Fibroblast of upper back skin (primary cell): ENCODE results near the gene NLRX1.
A peak's percentile ranks its signal among the peaks of the same experiment; 100 is the strongest.
"Not testable (repeated sequence)": the region's sequence is repeated elsewhere in the genome, so short reads cannot be mapped to it uniquely, and the experiment has no call there.

Source experiments
- DNase-seq: peaks from one replicate; pipeline ENCODE4 v3.0.0-alpha.2; 2013

NLRX1 gene

DNA sequence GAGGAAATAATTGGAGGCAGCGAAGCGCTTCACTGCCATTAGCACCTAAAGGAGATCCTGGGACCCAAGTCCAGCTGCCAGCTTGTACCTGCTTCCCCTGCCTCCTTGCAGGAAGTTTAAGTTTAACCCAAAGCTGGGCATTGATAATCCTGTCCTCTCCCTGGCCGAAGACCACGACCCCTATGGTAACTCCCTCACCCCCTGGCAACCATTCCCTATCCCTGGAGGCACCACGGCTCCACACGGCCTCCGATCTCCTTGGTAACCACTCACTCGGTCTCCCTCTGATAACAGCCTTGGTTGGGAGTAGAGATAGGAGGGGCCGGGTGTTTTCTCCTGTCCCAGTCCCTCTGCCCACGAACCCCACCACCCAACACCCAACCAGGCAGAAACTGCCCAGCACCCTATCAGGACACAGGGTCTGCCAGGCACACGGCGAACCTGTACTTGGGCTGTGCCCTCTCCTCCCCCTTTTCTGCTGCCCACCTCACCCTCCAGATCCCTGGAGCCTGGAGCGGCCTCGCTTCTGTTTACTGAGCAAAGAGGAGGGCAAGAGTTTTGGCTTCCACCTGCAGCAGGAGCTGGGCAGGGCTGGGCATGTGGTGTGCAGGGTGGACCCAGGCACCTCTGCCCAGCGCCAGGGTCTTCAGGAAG is 17.6 kb downstream of the NLRX1 start:
- no peak for DNase-seq

GRCh38 chr11:119187123-119187892 is 18.8 kb downstream of the NLRX1 start:
- no peak for DNase-seq

GRCh38 chr11:119188067-119188466 is 19.5 kb downstream of the NLRX1 start:
- DNase-seq: no peak

DNA sequence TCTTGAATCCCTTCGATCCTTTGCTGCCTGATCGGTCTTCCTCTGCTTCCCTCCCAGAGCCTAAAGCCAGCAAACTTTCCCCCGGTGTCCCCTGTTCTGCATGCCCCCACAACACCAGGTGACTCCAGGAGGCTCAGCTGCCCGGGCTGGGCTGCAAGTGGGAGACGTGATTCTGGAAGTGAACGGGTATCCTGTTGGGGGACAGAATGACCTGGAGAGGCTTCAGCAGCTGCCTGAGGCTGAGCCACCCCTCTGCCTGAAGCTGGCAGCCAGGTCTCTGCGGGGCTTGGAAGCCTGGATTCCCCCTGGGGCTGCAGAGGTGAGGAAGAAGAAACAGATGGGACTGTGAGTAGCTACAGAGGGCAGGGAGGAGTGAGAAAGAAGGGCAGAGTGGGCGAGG is 20.4 kb downstream of the NLRX1 start:
- no peak for DNase-seq

- DNase-seq: no peak
These were observed 20.9 kb downstream of the NLRX1 start for GRCh38 chr11:119189393-119189792.

GRCh38 chr11:119190531-119190930 is 22.0 kb downstream of the NLRX1 start:
- DNase-seq: no peak

GRCh38 chr11:119191265-119191664 is 22.7 kb downstream of the NLRX1 start:
- not testable (repeated sequence) for DNase-seq

DNA sequence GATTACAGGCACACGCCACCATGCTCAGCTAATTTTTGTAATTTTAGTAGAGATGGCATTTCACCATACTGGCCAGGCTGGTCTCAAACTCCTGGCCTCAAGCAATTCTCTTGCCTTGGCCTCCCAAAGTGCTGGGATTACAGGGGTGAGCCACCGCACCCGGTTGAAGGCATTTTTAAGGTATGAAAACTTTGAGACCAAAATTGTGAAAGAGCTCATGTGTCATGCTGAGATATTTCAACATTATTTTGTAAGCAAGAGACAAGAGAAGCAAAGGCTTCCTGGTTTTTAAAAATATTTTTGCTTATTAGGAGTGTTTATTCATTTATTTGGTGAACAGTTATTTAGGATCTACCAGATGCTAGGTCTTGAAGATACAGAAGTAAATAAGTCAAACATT is 23.6 kb downstream of the NLRX1 start:
- DNase-seq: no peak

- DNase-seq: no peak
These were observed 24.5 kb downstream of the NLRX1 start for GRCh38 chr11:119193001-119193400.

GRCh38 chr11:119193626-119194025 is 25.1 kb downstream of the NLRX1 start:
- DNase-seq: no peak

DNA sequence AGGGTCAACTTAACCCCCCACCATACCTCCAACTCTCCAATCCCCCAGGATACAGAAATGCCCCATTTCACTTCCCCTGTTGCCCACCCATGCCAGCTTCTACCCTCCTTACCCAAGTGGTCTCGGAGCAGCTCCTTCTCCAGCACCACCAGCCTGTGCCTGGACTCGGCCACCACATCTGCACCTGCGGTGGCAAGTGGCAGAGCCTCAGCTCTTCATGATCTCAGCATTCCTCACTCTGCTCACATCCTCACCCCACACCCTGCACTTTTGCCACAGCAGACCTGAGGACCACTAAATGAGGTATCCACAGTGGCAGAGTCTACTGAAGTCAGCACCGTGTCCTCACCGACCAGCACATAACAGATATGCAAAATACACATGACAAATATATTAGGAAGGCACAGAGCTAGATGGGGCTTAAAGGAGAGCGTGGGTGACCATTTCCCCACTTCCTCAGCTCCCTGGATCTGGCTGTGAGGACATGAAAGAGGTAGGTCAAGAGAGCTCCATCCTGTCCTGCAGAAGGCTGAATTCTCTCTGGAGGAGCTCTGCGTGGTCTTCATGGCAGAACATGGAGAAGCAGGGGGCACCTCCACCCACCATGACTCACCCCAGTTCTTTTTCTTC is 26.4 kb downstream of the NLRX1 start:
- no peak for DNase-seq

DNA sequence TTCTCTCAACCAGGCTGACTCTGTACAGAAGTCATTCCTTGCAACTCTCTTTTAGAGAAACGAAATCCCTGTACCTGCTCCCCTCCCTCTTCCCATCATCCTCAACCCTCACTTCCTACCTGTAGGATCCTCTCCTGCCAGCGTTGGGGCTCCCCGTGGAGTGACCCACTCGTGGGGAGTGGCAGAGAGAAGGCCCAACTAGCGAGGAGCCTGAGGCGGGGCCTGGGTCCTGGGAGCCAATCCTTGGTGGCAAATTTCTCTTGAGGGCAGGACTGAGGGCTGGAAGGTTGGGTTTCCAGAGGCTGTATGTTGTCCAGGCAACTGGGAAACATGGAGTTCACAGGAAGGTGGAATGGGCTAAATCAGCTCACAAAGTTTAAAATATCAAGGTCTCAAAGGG is 27.2 kb downstream of the NLRX1 start:
- peak; percentile 46 for DNase-seq

- DNase-seq: peak; percentile 82
These were observed 28.4 kb downstream of the NLRX1 start for GRCh38 chr11:119196833-119197483.

DNA sequence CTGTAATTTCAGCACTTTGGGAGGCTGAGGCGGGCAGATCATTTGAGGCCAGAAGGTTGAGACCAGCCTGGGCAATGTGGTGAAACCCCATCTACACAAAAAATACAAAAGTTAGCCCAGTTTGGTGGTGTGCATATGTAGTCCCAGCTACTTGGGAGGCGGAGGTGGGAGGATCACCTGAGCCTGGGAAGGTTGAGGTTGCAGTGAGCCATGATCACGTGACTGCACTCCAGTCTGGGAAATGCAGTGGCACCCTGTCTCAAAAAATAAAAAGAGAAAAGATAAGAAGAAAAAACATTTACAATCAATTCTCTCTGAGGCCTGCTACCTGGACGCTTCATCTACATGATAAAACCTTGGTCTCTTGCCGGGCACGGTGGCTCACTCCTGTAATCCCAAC is 30.4 kb downstream of the NLRX1 start:
- DNase-seq: no peak

- DNase-seq: not testable (repeated sequence)
These were observed 32.7 kb downstream of the NLRX1 start for GRCh38 chr11:119201236-119201635.

DNA sequence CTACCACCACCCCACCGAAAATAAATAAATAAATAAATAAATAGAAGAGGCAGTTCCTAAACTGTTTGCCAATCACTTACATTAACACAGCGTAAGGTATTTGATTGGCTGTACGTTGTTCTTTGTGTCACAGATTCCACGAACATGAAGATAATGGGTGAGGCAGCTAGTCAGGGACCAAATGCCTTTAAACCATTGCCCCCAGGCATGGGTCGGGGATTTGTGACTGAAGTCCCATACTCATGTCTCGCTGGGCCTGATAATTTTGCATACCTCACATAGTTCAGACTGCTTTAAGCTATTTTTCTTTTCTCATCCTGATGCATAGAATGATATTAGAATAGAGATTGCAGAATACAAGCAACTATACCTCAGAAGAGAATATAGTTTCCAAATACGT is 34.0 kb downstream of the NLRX1 start:
- no peak for DNase-seq

- DNase-seq: no peak
These were observed 35.5 kb downstream of the NLRX1 start for GRCh38 chr11:119204066-119204465.

- DNase-seq: no peak
These were observed 36.6 kb downstream of the NLRX1 start for GRCh38 chr11:119205080-119205479.

GRCh38 chr11:119205574-119206510 is 37.3 kb downstream of the NLRX1 start, which contains the start of gene CBL:
Gene CBL, plus strand, starts transcription at chr11:119206339. Its CDS starts 79 bp downstream, at chr11:119206418.
- peak; percentile 88 for DNase-seq

GRCh38 chr11:119206511-119207414 is 38.2 kb downstream of the NLRX1 start:
- DNase-seq: no peak

DNA sequence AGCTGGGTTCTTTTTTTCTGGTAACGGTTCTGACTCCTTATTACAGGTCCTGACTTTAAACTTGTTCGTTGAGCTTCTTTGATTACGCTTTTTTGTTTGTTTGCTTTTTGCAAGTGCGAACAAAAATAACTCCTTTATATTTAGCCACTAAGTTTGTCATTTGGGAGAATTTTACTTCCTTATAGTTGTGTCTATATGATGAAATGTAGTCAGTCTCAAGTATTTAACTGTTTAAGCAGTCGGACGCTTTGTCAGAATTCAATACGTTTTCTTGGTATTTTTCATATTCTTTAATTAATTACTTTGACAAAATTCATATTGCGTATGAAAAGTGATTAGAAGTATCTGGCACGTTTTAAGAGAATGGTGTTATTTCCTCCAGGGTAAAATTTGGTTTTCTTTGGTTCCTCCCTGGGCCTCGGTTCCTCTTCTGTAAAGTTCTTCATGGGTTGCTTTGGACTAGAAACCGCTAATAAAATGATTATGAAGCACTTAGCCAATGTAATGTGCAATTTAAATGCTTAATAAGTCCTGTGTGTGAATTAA is 39.0 kb downstream of the NLRX1 start:
- DNase-seq: no peak
